Measurements from ENCODE around the gene GABRB1.

GRCh38 chr4:47275595-47275994 lies 244.2 kb downstream of the GABRB1 start:
- TF ChIP-seq CTCF (IDR thresholded peaks at IDR 0.05; ENCODE audit: low read length), result no peak
- no peak for TF ChIP-seq EZH2phosphoT487 (IDR thresholded peaks at IDR 0.05; ENCODE audit: low read length)
- no peak for TF ChIP-seq EZH2 (optimal IDR thresholded peaks at IDR 0.05; ENCODE audit: low read depth, low read length)
